ENCODE results near the gene FMR1NB.

FMR1NB gene

GRCh38 chrX:148051973-148052372 is 70.8 kb downstream of the FMR1NB start:
- Histone ChIP-seq H3K9me3 (ENCODE audit: insufficient read depth, low read depth, low read length) (no peaks in the 10 kb centered on the region), H3K79me2 (ENCODE audit: insufficient read depth, low read length) (no peaks in the 10 kb centered on the region), H3K9ac (ENCODE audit: low read depth, low read length, poor library complexity, severe bottlenecking) (no peak overlapping the region), H3K4me2 (ENCODE audit: low read depth, low read length, poor library complexity, severe bottlenecking) (no peak overlapping the region), H3K4me3 (ENCODE audit: low read length, poor library complexity, severe bottlenecking) (no peak overlapping the region), H2AFZ (ENCODE audit: low read length) (no peak overlapping the region), H3K4me1 (ENCODE audit: insufficient read depth, low read length, poor library complexity, severe bottlenecking) (peaks cover 2% of the 10 kb centered on the region), H3K9me2 (replicated peaks; ENCODE audit: low read depth, low read length) (no peaks in the 10 kb centered on the region), H3K27me3 (ENCODE audit: insufficient read depth, low read length, poor library complexity, severe bottlenecking) (no peaks in the 10 kb centered on the region), H3F3A (ENCODE audit: low read depth) (no peaks in the 10 kb centered on the region), H4K20me1 (ENCODE audit: insufficient read depth, low read length, poor library complexity, severe bottlenecking) (no peaks in the 10 kb centered on the region), H3K36me3 (ENCODE audit: insufficient read depth, low read length) (no peaks in the 10 kb centered on the region)
- no peak for TF ChIP-seq CTCF (conservative IDR thresholded peaks at IDR 0.05; ENCODE audit: low read length)
- TF ChIP-seq EZH2phosphoT487 (IDR thresholded peaks at IDR 0.05; ENCODE audit: borderline replicate concordance), result no peak

- Histone ChIP-seq H3F3A (ENCODE audit: low read depth) (no peaks in the 10 kb centered on the region), H3K4me2 (ENCODE audit: low read depth, low read length, poor library complexity, severe bottlenecking) (no peak overlapping the region), H3K9ac (ENCODE audit: low read depth, low read length, poor library complexity, severe bottlenecking) (no peak overlapping the region), H3K36me3 (ENCODE audit: insufficient read depth, low read length) (no peaks in the 10 kb centered on the region), H3K9me3 (ENCODE audit: insufficient read depth, low read depth, low read length) (no peaks in the 10 kb centered on the region), H3K27me3 (ENCODE audit: insufficient read depth, low read length, poor library complexity, severe bottlenecking) (no peaks in the 10 kb centered on the region), H3K9me2 (replicated peaks; ENCODE audit: low read depth, low read length) (no peaks in the 10 kb centered on the region), H3K4me3 (ENCODE audit: low read length, poor library complexity, severe bottlenecking) (no peak overlapping the region), H3K79me2 (ENCODE audit: insufficient read depth, low read length) (no peaks in the 10 kb centered on the region), H2AFZ (ENCODE audit: low read length) (no peak overlapping the region), H4K20me1 (ENCODE audit: insufficient read depth, low read length, poor library complexity, severe bottlenecking) (no peaks in the 10 kb centered on the region), H3K4me1 (ENCODE audit: insufficient read depth, low read length, poor library complexity, severe bottlenecking) (no peaks in the 10 kb centered on the region)
- TF ChIP-seq CTCF (conservative IDR thresholded peaks at IDR 0.05; ENCODE audit: low read length) (no peak), EZH2phosphoT487 (IDR thresholded peaks at IDR 0.05; ENCODE audit: borderline replicate concordance) (no peak)
These were observed 86.1 kb downstream of the FMR1NB start for GRCh38 chrX:148067285-148067684.

GRCh38 chrX:148069759-148070503 is 88.8 kb downstream of the FMR1NB start:
- Histone ChIP-seq H3K9me2 (replicated peaks; ENCODE audit: low read depth, low read length) (no peaks in the 10 kb centered on the region), H3K36me3 (ENCODE audit: insufficient read depth, low read length) (no peaks in the 10 kb centered on the region), H3K27me3 (ENCODE audit: insufficient read depth, low read length, poor library complexity, severe bottlenecking) (no peaks in the 10 kb centered on the region), H4K20me1 (ENCODE audit: insufficient read depth, low read length, poor library complexity, severe bottlenecking) (no peaks in the 10 kb centered on the region), H3K4me2 (ENCODE audit: low read depth, low read length, poor library complexity, severe bottlenecking) (no peak overlapping the region), H3F3A (ENCODE audit: low read depth) (no peaks in the 10 kb centered on the region), H3K4me1 (ENCODE audit: insufficient read depth, low read length, poor library complexity, severe bottlenecking) (no peaks in the 10 kb centered on the region), H3K4me3 (ENCODE audit: low read length, poor library complexity, severe bottlenecking) (no peak overlapping the region), H2AFZ (ENCODE audit: low read length) (no peak overlapping the region), H3K9ac (ENCODE audit: low read depth, low read length, poor library complexity, severe bottlenecking) (no peak overlapping the region), H3K79me2 (ENCODE audit: insufficient read depth, low read length) (no peaks in the 10 kb centered on the region), H3K9me3 (ENCODE audit: insufficient read depth, low read depth, low read length) (no peaks in the 10 kb centered on the region)
- TF ChIP-seq EZH2phosphoT487 (IDR thresholded peaks at IDR 0.05; ENCODE audit: borderline replicate concordance), result no peak
- no peak for TF ChIP-seq CTCF (conservative IDR thresholded peaks at IDR 0.05; ENCODE audit: low read length)
